HG03571 (cell line): ENCODE measurements around the gene ZNF341.

Source experiments
- ATAC-seq: cut with Tn5 transposase; IDR thresholded peaks from one replicate; pipeline ENCODE4 v1.9.1; 2021; ENCODE audit not compliant: unreplicated experiment

The ZNF341 gene

DNA sequence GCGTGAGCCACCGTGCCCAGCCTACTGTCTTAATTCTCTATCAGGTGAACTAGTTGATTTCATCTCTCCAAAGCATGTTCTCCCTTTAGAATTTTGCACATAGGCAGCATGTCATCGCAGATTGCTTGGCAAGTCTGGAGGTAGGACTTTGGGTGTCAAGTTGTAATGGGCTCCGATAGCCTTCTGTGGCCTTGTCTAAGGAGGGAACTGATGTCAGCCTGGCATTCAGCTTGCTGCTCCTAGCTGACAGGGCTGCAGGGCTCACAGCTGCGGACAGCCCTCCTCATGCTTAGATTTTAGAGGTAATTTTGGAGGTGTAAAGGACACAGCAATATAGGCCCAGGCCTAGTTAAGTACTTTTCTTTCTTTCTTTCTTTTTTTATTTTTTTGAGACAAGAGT is 90.6 kb downstream of the ZNF341 start:
- ATAC-seq = no peak

GRCh38 chr20:33822991-33823390 is 91.2 kb downstream of the ZNF341 start:
- ATAC-seq = no peak

DNA sequence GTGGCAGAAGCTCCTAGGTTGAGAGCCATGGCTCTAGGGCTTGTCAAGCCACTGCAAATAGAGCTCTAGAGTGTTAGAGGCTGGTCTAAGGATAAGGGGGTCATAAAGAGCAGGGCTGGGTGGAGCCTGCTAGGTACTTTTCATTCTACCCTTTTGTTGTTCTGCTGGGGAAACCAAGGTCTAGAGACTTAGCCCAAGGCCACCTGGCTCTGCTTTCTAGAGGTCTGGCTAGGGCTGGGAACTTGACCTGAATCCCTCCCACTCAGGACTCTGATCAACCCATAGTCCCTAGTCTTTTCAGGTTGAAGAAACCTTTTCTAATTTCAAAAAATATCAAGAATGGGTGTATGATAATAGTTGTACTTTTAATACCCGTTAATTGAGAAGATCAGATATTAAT is 93.1 kb downstream of the ZNF341 start:
- ATAC-seq = no peak

DNA sequence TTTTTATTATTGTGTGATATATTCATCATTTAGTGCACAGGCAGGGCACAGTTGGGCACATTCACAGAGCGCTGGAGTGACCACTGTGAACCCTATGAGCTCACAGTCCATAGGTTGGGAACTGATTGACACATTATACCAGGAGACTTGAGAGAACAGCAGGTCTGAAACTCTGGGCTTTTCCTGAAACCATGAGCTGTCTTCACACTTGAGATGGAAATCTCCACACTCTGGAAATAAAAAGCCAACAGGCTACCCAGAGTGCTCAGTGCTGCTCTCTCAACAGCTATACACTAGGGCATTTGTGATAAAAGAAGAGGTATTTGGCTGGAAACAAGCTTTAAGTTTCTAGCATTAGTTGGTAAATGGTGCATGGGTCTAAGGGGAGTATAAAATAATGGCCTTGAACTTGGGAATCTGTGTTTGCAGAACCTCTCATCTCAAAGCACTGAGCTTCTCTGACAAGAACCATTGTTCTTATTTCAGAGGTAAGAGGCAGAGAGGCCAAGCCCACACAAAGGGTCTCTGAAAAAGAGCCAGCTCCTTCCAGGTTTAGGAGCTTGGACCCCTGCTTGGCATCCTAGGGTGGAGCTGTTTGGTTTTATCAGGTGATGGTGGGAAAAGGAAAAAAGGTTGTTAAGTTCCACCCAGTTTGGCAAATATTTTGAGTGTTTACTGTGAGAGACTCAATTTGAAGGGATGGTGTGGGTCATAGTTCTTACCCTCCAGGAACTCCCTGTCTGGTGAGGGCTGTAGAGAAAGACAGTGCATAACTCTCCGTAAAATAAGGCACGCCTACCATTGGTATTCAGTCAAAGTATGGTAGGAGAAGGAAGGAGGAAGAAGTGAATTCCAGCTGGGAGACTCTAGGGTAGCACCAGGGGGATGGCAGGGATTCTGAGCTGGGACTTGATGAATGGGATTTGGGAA is 93.8 kb downstream of the ZNF341 start:
- no peak for ATAC-seq

GRCh38 chr20:33826270-33826897 is 94.6 kb downstream of the ZNF341 start:
- ATAC-seq = no peak

DNA sequence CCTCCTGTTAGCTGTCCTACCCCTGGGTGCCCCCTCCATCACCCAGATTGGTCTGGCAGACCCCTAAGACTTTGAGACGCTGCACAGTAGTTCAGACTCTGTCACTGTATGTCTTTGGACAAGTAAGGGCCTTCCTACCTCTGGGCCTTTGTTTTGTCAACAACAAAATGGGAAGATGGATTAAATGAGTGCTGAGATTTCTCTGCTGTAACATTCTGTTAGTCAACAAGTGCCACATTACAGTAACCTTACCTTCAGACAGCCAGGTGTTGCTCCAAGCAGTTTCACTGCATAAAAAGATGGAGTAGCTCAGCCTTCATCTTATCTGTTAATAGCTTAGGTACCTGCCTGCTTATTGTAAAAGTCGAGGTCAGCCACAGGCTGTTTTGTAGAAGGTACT is 95.3 kb downstream of the ZNF341 start:
- ATAC-seq = no peak

- no peak for ATAC-seq
These were observed 96.0 kb downstream of the ZNF341 start for GRCh38 chr20:33827634-33828325.

DNA sequence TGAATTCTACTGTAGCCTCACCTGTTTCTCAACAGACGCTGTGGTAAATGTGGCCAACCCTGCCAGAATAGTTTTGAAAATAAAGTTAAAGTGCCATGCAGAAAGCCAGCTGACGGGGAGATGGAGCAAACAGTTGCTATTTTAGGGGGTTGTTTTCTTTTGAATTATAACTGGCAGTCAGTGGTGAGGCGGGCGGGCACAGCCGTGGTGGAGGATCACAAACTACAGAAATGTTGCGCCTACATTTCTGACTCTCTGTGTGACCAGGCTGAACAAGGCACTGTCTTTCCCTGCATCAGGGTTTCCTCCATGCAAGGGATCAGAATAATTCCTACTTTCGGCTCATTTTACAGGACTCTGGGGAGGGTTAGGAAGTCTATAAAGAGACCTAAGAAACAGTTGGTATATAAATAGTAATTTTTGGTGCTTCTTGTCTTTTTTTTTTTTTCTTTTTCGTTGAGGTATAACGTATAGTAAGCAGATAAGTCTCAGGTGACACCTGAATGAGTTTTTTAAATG is 96.6 kb downstream of the ZNF341 start:
- ATAC-seq = no peak

GRCh38 chr20:33828967-33829560 is 97.3 kb downstream of the ZNF341 start:
- no peak for ATAC-seq

DNA sequence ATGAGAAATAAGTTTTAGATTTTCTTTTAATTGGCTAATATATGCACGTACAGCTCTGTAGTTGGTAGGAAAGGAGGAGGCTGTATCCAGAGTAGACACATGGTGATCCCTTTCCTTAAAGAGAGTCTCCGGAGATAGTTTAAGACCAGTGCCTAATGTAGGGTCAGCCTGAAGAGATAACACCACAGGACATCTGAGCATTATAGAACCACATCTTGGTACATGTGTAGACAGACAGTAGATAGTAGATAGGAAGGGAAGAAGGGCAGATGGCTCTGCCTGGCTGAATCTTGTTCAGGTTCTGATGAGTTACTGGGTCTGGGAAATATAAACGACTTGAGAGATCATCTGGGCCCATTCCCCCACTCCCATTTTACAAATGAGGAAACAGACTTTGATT is 97.8 kb downstream of the ZNF341 start:
- ATAC-seq = no peak

DNA sequence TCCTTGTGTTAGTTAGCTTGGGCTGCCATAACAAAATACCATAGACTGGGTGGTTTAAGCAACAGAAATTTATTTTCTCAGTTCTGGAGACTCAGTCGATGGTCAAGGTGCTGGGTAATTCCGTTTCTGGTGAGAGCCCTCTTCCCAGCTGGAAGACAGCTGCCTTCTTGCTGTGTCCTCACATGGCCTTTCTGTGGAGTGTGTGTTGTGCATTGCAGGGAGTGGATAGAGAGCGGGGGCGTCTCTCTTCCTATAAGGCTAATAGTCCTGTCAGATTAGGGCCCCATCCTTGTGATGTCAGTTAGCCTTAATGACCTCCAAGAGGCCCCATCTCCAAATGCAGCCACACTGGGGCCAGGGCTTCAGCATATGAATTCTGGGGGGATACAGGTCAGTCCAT is 98.6 kb downstream of the ZNF341 start:
- no peak for ATAC-seq

GRCh38 chr20:33832103-33832804 is 100.5 kb downstream of the ZNF341 start:
- no peak for ATAC-seq

DNA sequence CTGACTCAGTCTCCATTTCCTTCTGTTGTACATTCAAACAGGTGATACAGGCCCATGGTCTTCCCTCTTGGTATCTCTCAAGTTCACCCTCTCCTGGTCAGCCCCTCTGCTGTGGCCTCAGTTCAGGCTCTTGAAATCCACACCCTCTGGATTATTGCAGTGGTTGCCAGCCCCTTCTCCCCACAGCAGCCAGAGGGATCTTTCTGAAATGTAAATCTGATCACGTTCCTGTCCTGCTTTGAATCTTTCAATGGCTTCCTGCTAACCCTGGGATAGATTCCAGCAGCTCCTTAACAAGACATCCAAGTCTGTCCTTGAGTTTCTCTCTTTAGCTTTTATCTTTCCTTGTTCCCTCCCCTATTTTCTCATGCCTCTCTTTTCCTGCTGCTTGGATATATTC is 101.5 kb downstream of the ZNF341 start:
- no peak for ATAC-seq

- ATAC-seq = no peak
These were observed 103.9 kb downstream of the ZNF341 start for GRCh38 chr20:33835615-33836172.

DNA sequence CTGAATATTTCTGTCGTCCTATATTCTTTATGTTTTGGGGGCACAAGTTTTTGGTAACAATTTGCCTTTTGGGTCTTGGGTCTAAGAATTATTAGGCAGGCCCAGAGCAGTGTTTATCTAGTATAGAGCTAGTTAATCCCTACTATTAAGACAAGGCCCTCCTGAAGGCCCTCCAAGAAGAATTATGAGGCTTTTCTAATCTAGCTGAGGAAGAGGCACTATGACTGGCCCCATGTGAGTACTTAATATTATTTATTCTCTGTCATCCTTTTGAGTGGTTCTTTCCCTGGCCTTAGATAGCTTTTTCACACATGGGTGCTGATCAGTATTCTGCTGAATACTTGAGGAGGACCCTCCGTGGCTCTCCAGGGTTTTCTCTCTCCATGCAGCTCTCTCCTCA is 104.5 kb downstream of the ZNF341 start:
- ATAC-seq = no peak

DNA sequence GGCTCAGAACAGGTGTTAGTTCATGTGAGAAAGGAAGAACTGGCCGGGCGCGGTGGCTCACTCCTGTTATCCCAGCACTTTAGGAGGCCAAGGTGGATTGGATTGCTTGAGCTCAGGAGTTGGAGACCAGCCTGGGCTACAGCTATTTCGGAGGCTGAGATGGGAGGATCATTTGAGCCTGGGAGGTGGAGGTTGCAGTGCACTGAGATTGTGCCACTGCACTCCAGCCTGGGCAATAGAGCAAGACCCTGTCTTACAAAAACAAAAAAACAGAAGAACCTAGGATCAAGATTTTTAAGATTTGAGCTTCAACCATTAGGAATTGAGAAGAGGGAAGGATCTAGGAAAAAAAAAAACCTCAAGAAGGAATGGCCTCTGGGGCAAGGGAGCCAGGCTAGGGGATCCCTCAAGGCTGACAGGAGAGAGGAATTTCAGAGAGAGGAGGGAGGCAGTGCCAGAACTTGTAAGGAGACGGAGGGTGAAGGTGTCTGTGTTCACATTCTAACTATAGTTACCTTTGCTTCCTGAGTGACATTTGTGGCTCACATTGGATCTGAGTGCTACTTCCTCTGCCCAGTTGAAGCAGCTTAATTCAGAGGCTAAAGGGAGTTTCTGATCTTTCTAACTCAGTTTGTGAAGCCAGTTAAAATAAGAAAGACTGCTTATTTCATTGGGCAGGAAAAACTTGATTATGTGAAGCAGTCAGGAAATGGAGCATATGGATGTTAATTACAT is 105.5 kb downstream of the ZNF341 start:
- ATAC-seq = no peak

GRCh38 chr20:33838035-33838864 is 106.5 kb downstream of the ZNF341 start:
- ATAC-seq = no peak

DNA sequence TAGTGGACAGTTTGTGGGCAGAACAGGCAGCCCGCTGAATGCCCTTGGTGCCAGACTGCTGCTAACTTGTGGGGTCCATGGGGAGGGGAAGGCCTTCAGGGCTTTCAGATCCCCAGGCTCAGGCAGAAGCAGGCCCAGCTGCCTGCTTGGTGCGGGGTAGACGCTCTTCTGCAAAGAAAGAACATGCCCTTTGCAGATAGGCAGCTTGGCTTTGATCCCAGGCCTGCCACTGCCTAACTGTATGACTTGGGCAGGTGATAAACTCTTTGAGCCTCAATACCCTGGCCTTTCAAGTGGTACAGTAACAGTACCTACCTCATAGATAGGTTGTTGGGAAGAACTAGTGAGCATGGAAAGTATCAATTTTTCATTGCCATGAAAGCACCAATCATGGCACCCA is 107.8 kb downstream of the ZNF341 start:
- ATAC-seq = no peak

GRCh38 chr20:33840160-33840559 is 108.4 kb downstream of the ZNF341 start:
- no peak for ATAC-seq
